ENCODE data around the gene CTSO.
"Not testable (repeated sequence)": the region's sequence is repeated elsewhere in the genome, so short reads cannot be mapped to it uniquely, and the experiment has no call there.

Gene CTSO

DNA sequence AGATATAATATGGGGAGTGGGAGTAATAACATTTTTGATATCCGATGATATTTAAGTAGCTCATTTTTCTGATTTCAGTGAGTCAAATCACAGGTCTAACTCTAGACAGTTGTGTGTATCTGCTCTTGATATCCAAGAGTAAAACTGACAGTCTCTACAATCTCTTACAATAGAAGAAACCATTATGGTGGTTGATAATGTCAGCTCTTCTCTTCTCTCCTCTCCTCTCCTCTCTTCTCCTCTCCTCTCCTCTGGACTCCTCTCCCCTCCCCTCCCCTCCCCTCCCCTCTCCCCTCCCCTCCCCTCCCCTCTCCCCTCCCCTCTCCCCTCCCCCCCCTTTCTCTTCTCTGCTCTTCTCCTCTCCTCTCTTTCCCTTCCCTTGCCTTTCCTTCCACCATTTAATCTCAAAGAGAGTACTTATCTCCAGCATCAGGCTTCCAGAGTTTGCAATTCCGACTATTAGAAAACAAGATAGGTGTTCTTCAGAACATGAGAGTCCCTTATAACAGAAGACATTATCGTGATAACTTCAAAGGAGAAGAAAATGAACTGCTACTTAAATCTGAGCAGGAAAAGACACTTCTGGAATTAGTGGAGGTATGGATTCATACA, 43.9 kb downstream of the CTSO start:
- Histone ChIP-seq H3K27ac (ENCODE audit: low read depth, low read length) (no peak overlapping the region), H3K4me1 (ENCODE audit: control insufficient read depth in 1 of 2, insufficient read depth in 2 of 2, low read length in 2 of 2) (no peaks in the 10 kb centered on the region), H3K9ac (ENCODE audit: low read depth in 1 of 2, low read length in 2 of 2) (no peak overlapping the region), H3K9me3 (ENCODE audit: control insufficient read depth in 1 of 2, low read length in 2 of 2) (no peaks in the 10 kb centered on the region), H3K4me3 (ENCODE audit: low read depth in 1 of 2, low read length in 2 of 2) (no peak overlapping the region), H3K27me3 (ENCODE audit: control insufficient read depth in 1 of 2, insufficient read depth in 2 of 2, low read length in 2 of 2) (no peaks in the 10 kb centered on the region), H3K36me3 (ENCODE audit: control insufficient read depth in 1 of 2, insufficient read depth in 2 of 2, low read length in 2 of 2) (no peaks in the 10 kb centered on the region)

- Histone ChIP-seq H3K36me3 (ENCODE audit: control insufficient read depth in 1 of 2, insufficient read depth in 2 of 2, low read length in 2 of 2) (no peaks in the 10 kb centered on the region), H3K27me3 (ENCODE audit: control insufficient read depth in 1 of 2, insufficient read depth in 2 of 2, low read length in 2 of 2) (no peaks in the 10 kb centered on the region), H3K4me3 (ENCODE audit: low read depth in 1 of 2, low read length in 2 of 2) (no peak overlapping the region), H3K9me3 (ENCODE audit: control insufficient read depth in 1 of 2, low read length in 2 of 2) (no peaks in the 10 kb centered on the region), H3K9ac (ENCODE audit: low read depth in 1 of 2, low read length in 2 of 2) (no peak overlapping the region), H3K27ac (ENCODE audit: low read depth, low read length) (no peak overlapping the region), H3K4me1 (ENCODE audit: control insufficient read depth in 1 of 2, insufficient read depth in 2 of 2, low read length in 2 of 2) (no peaks in the 10 kb centered on the region)
Measured at GRCh38 chr4:155908187-155909139, 45.2 kb downstream of the CTSO start.

DNA sequence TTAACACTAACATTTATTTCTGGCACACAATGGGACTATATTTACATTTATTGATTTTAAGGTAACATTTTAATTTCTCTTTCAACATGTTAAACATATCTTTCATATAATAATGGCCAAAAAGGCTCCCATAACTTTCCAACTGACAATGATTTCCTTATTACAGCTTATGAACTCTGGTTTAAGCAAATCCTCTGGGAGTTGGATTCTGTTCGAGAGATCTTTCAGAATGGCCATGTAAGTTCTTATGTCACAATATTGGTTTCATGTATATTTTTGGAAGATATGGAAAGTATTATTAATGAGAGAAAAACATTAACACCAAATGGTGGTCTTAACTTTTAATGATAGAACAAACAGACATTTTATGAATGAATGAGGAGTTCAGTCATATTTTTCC, 46.1 kb downstream of the CTSO start:
- no peak overlapping the region for H3K4me3 ChIP-seq (ENCODE audit: low read depth in 1 of 2, low read length in 2 of 2)
- no peaks in the 10 kb centered on the region for H3K9me3 ChIP-seq (ENCODE audit: control insufficient read depth in 1 of 2, low read length in 2 of 2)
- H3K27me3 ChIP-seq (ENCODE audit: control insufficient read depth in 1 of 2, insufficient read depth in 2 of 2, low read length in 2 of 2): no peaks in the 10 kb centered on the region
- no peaks in the 10 kb centered on the region for H3K4me1 ChIP-seq (ENCODE audit: control insufficient read depth in 1 of 2, insufficient read depth in 2 of 2, low read length in 2 of 2)
- H3K27ac ChIP-seq (ENCODE audit: low read depth, low read length): no peak overlapping the region
- H3K36me3 ChIP-seq (ENCODE audit: control insufficient read depth in 1 of 2, insufficient read depth in 2 of 2, low read length in 2 of 2): no peaks in the 10 kb centered on the region
- H3K9ac ChIP-seq (ENCODE audit: low read depth in 1 of 2, low read length in 2 of 2): no peak overlapping the region

GRCh38 chr4:155906554-155907247, 47.0 kb downstream of the CTSO start:
- Histone ChIP-seq H3K36me3 (ENCODE audit: control insufficient read depth in 1 of 2, insufficient read depth in 2 of 2, low read length in 2 of 2) (no peaks in the 10 kb centered on the region), H3K4me3 (ENCODE audit: low read depth in 1 of 2, low read length in 2 of 2) (no peak overlapping the region), H3K9ac (ENCODE audit: low read depth in 1 of 2, low read length in 2 of 2) (no peak overlapping the region), H3K9me3 (ENCODE audit: control insufficient read depth in 1 of 2, low read length in 2 of 2) (no peaks in the 10 kb centered on the region), H3K4me1 (ENCODE audit: control insufficient read depth in 1 of 2, insufficient read depth in 2 of 2, low read length in 2 of 2) (no peaks in the 10 kb centered on the region), H3K27ac (ENCODE audit: low read depth, low read length) (no peak overlapping the region), H3K27me3 (ENCODE audit: control insufficient read depth in 1 of 2, insufficient read depth in 2 of 2, low read length in 2 of 2) (no peaks in the 10 kb centered on the region)

DNA sequence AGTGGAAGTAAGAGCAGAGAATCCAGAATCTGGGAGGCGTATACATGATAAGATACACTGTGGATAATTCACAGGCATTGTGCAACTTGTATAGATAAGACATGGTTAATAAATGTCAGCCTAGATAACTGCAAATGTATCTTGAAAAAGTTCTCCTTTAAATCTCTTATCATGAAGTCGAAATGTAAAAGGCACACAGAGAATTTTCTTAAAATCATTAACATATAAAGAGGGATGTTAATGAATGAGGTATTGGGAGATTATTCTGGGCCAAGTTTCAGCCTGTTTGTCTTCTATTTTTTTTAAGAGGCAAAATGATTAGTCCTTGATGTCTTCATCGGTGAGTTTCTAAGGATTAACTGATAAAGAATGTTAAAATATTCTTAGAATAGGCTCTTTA, 49.3 kb downstream of the CTSO start:
- no peaks in the 10 kb centered on the region for H3K36me3 ChIP-seq (ENCODE audit: control insufficient read depth in 1 of 2, insufficient read depth in 2 of 2, low read length in 2 of 2)
- H3K9me3 ChIP-seq (ENCODE audit: control insufficient read depth in 1 of 2, low read length in 2 of 2): no peaks in the 10 kb centered on the region
- H3K4me3 ChIP-seq (ENCODE audit: low read depth in 1 of 2, low read length in 2 of 2): no peak overlapping the region
- no peaks in the 10 kb centered on the region for H3K27me3 ChIP-seq (ENCODE audit: control insufficient read depth in 1 of 2, insufficient read depth in 2 of 2, low read length in 2 of 2)
- H3K27ac ChIP-seq (ENCODE audit: low read depth, low read length): no peak overlapping the region
- no peaks in the 10 kb centered on the region for H3K4me1 ChIP-seq (ENCODE audit: control insufficient read depth in 1 of 2, insufficient read depth in 2 of 2, low read length in 2 of 2)
- H3K9ac ChIP-seq (ENCODE audit: low read depth in 1 of 2, low read length in 2 of 2): no peak overlapping the region

- Histone ChIP-seq H3K36me3 (ENCODE audit: control insufficient read depth in 1 of 2, insufficient read depth in 2 of 2, low read length in 2 of 2) (no peaks in the 10 kb centered on the region), H3K4me1 (ENCODE audit: control insufficient read depth in 1 of 2, insufficient read depth in 2 of 2, low read length in 2 of 2) (no peaks in the 10 kb centered on the region), H3K27me3 (ENCODE audit: control insufficient read depth in 1 of 2, insufficient read depth in 2 of 2, low read length in 2 of 2) (no peaks in the 10 kb centered on the region), H3K27ac (ENCODE audit: low read depth, low read length) (no peak within 1 kb of the TSS), H3K9me3 (ENCODE audit: control insufficient read depth in 1 of 2, low read length in 2 of 2) (no peaks in the 10 kb centered on the region), H3K9ac (ENCODE audit: low read depth in 1 of 2, low read length in 2 of 2) (no peak within 1 kb of the TSS), H3K4me3 (ENCODE audit: low read depth in 1 of 2, low read length in 2 of 2) (no peak within 1 kb of the TSS)
Measured at GRCh38 chr4:155903453-155903852, 50.2 kb downstream of the CTSO start, which contains the start of gene TDO2. TDO2 (plus strand) TSS chr4:155903696; CDS start chr4:155903759, 63 bp downstream.

DNA sequence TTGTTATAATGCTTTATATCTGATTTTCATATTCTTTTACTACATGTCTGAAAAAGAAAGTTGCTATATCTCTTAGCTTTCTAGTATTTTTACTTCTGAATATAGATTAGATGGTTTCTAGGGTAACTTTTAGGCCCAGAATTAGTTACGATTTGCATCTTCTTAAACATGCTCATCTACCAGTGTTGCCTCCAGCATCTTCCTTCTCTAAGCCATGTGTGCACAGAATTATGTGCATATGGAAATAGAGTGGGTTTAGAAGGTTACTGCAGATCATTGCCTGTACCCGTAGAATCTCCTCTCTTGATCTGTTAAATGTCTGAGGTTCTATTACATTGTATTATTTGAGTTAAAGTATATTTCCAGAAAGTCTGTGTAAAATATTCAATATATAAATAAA, 52.7 kb downstream of the CTSO start:
- Histone ChIP-seq H3K4me1 (ENCODE audit: control insufficient read depth in 1 of 2, insufficient read depth in 2 of 2, low read length in 2 of 2) (no peaks in the 10 kb centered on the region), H3K27ac (ENCODE audit: low read depth, low read length) (no peak overlapping the region), H3K4me3 (ENCODE audit: low read depth in 1 of 2, low read length in 2 of 2) (no peak overlapping the region), H3K36me3 (ENCODE audit: control insufficient read depth in 1 of 2, insufficient read depth in 2 of 2, low read length in 2 of 2) (no peaks in the 10 kb centered on the region), H3K9me3 (ENCODE audit: control insufficient read depth in 1 of 2, low read length in 2 of 2) (no peaks in the 10 kb centered on the region), H3K27me3 (ENCODE audit: control insufficient read depth in 1 of 2, insufficient read depth in 2 of 2, low read length in 2 of 2) (no peaks in the 10 kb centered on the region), H3K9ac (ENCODE audit: low read depth in 1 of 2, low read length in 2 of 2) (no peak overlapping the region)

- H3K36me3 ChIP-seq (ENCODE audit: control insufficient read depth in 1 of 2, insufficient read depth in 2 of 2, low read length in 2 of 2): no peaks in the 10 kb centered on the region
- H3K27me3 ChIP-seq (ENCODE audit: control insufficient read depth in 1 of 2, insufficient read depth in 2 of 2, low read length in 2 of 2): no peaks in the 10 kb centered on the region
- no peak overlapping the region for H3K27ac ChIP-seq (ENCODE audit: low read depth, low read length)
- H3K9ac ChIP-seq (ENCODE audit: low read depth in 1 of 2, low read length in 2 of 2): no peak overlapping the region
- H3K9me3 ChIP-seq (ENCODE audit: control insufficient read depth in 1 of 2, low read length in 2 of 2): no peaks in the 10 kb centered on the region
- no peak overlapping the region for H3K4me3 ChIP-seq (ENCODE audit: low read depth in 1 of 2, low read length in 2 of 2)
- no peaks in the 10 kb centered on the region for H3K4me1 ChIP-seq (ENCODE audit: control insufficient read depth in 1 of 2, insufficient read depth in 2 of 2, low read length in 2 of 2)
Measured at GRCh38 chr4:155900381-155900780, 53.3 kb downstream of the CTSO start.

DNA sequence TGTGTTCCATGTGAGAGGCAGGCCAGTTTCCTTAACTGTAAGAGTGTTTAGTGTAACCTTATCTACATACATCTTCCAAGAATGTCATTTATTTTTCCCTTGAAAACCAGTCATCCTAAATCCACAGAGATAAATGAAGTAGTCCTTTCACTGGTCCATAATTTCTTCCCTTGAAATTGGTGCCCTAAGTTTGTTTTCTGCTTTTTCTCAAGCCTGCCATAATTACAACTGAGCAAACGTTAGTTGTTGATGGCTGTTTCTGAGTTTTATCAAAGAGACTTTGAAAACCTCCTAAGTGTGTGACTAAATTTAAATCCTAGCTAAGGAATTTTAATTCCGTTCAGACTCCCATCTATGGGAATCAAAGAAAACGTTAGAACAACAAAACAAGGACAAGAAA, 53.8 kb downstream of the CTSO start:
- H3K27ac ChIP-seq (ENCODE audit: low read depth, low read length): no peak overlapping the region
- no peaks in the 10 kb centered on the region for H3K9me3 ChIP-seq (ENCODE audit: control insufficient read depth in 1 of 2, low read length in 2 of 2)
- no peak overlapping the region for H3K9ac ChIP-seq (ENCODE audit: low read depth in 1 of 2, low read length in 2 of 2)
- no peaks in the 10 kb centered on the region for H3K4me1 ChIP-seq (ENCODE audit: control insufficient read depth in 1 of 2, insufficient read depth in 2 of 2, low read length in 2 of 2)
- H3K27me3 ChIP-seq (ENCODE audit: control insufficient read depth in 1 of 2, insufficient read depth in 2 of 2, low read length in 2 of 2): no peaks in the 10 kb centered on the region
- no peak overlapping the region for H3K4me3 ChIP-seq (ENCODE audit: low read depth in 1 of 2, low read length in 2 of 2)
- H3K36me3 ChIP-seq (ENCODE audit: control insufficient read depth in 1 of 2, insufficient read depth in 2 of 2, low read length in 2 of 2): no peaks in the 10 kb centered on the region

DNA sequence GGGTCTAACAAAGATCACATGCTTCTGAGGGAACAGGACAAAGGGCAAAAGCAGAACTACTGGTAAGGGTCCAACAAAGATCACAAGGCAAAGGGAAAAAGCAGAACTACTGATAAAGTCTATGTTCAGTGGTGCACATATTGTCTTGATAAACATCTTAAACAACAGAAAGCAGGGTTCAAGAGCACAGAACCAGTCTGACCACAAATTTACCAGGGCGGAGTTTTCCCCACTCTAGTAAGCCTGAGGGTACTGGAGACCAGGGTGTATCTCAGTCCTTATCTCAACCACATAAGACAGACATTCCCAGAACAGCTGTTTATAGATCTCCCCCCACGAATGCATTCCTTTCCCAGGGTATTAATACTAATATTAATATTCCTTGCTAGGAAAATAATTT, 55.3 kb downstream of the CTSO start:
- H3K9ac ChIP-seq (ENCODE audit: low read depth in 1 of 2, low read length in 2 of 2); H3K36me3 ChIP-seq (ENCODE audit: control insufficient read depth in 1 of 2, insufficient read depth in 2 of 2, low read length in 2 of 2); H3K27me3 ChIP-seq (ENCODE audit: control insufficient read depth in 1 of 2, insufficient read depth in 2 of 2, low read length in 2 of 2); H3K4me1 ChIP-seq (ENCODE audit: control insufficient read depth in 1 of 2, insufficient read depth in 2 of 2, low read length in 2 of 2); H3K27ac ChIP-seq (ENCODE audit: low read depth, low read length); H3K4me3 ChIP-seq (ENCODE audit: low read depth in 1 of 2, low read length in 2 of 2); H3K9me3 ChIP-seq (ENCODE audit: control insufficient read depth in 1 of 2, low read length in 2 of 2): not testable (repeated sequence)

Data from duodenal mucosa (tissue), 2 donors.